Neuronal stem cell (in vitro differentiated cells): ENCODE measurements around the gene HKDC1.

Source experiments
- DNase-seq: peaks from one replicate; pipeline ENCODE4 v3.0.0-alpha.2; 2013; ENCODE audit warnings: low spot score
- H2AFZ ChIP-seq: one replicate; pipeline ENCODE4 v1.6.1; 2013; ENCODE audit warnings: mild to moderate bottlenecking, low read length, inconsistent platforms
- H2AK5ac ChIP-seq: 2 replicates; pipeline ENCODE4 v1.6.1; 2013; ENCODE audit warnings: low read depth, mild to moderate bottlenecking, inconsistent platforms, low read length, moderate library complexity, mixed read lengths
- H2BK120ac ChIP-seq: 2 replicates; pipeline ENCODE4 v1.6.1; 2013; ENCODE audit warnings: low read depth, mild to moderate bottlenecking, inconsistent platforms, low read length, moderate library complexity, mixed read lengths
- H2BK12ac ChIP-seq: one replicate; pipeline ENCODE4 v1.6.1; 2013; ENCODE audit warnings: low read length, inconsistent platforms
- H2BK15ac ChIP-seq: 2 replicates; pipeline ENCODE4 v1.6.1; 2013; ENCODE audit warnings: mild to moderate bottlenecking, low read length, inconsistent platforms, mixed read lengths
- H2BK5ac ChIP-seq: one replicate; pipeline ENCODE4 v1.6.1; 2013; ENCODE audit warnings: inconsistent platforms, mild to moderate bottlenecking, low read length, moderate library complexity
- H3K14ac ChIP-seq: one replicate; pipeline ENCODE4 v1.6.1; 2013; ENCODE audit warnings: low read length, inconsistent platforms
- H3K18ac ChIP-seq: 2 replicates; pipeline ENCODE4 v1.6.1; 2013; ENCODE audit warnings: low read length, inconsistent platforms
- H3K23ac ChIP-seq: 2 replicates; pipeline ENCODE4 v1.6.1; 2013; ENCODE audit warnings: low read depth, mild to moderate bottlenecking, mixed read lengths, low read length, inconsistent platforms; ENCODE audit not compliant: poor library complexity
- H3K27ac ChIP-seq: replicated peaks from 3 replicates; pipeline ENCODE4 v1.5.1; 2013; ENCODE audit warnings: low read length, inconsistent platforms
- H3K27me3 ChIP-seq, 3 experiments: 2 replicates each; pipeline ENCODE4 v1.6.1; 2013; ENCODE audit warnings: low read length in 3 of 3, mild to moderate bottlenecking in 2 of 3, inconsistent platforms in 1 of 3, low read depth in 1 of 3, mixed read lengths in 1 of 3, moderate library complexity in 1 of 3; ENCODE audit not compliant: control insufficient read depth in 3 of 3, insufficient read depth in 3 of 3
- H3K36me3 ChIP-seq, 2 donors: replicated peaks in 1 of 2; 2 replicates each; pipeline ENCODE4 v1.6.1; 2013; ENCODE audit warnings: low read length in 2 of 2; ENCODE audit not compliant: control insufficient read depth in 2 of 2, insufficient read depth in 2 of 2
- H3K4ac ChIP-seq: 2 replicates; pipeline ENCODE4 v1.6.1; 2013; ENCODE audit warnings: inconsistent platforms, mild to moderate bottlenecking, low read length, moderate library complexity
- H3K4me1 ChIP-seq, 2 donors: 1 replicate in 1 of 2; 2 replicates in 1 of 2; pipeline ENCODE4 v1.6.1; 2013; ENCODE audit warnings: low read length in 2 of 2, low read depth in 1 of 2; ENCODE audit not compliant: control insufficient read depth in 2 of 2, insufficient read depth in 1 of 2
- H3K4me2 ChIP-seq: one replicate; pipeline ENCODE4 v1.6.1; 2013; ENCODE audit warnings: mild to moderate bottlenecking, low read length, inconsistent platforms; ENCODE audit not compliant: insufficient read depth, poor library complexity, severe bottlenecking
- H3K4me3 ChIP-seq, 2 donors: 2 replicates each; pipeline ENCODE4 v1.5.1; 2013; ENCODE audit warnings: low read length in 2 of 2, mild to moderate bottlenecking in 2 of 2, inconsistent platforms in 1 of 2, moderate library complexity in 1 of 2
- H3K79me1 ChIP-seq: one replicate; pipeline ENCODE4 v1.6.1; 2013; ENCODE audit warnings: low read depth, mild to moderate bottlenecking, inconsistent platforms, low read length, moderate library complexity
- H3K9ac ChIP-seq: one replicate; pipeline ENCODE4 v1.6.1; 2013; ENCODE audit warnings: mild to moderate bottlenecking, low read depth, low read length, inconsistent platforms; ENCODE audit not compliant: poor library complexity
- H3K9me3 ChIP-seq, 2 donors: replicated peaks in 1 of 2; 2 replicates each; pipeline versions ENCODE3 to v1.6.1; 2013; ENCODE audit warnings: low read length in 2 of 2, mild to moderate bottlenecking in 2 of 2, inconsistent platforms in 1 of 2, low read depth in 1 of 2, mixed read lengths in 1 of 2, moderate library complexity in 1 of 2; ENCODE audit not compliant: control insufficient read depth in 2 of 2, insufficient read depth in 1 of 2
- H4K8ac ChIP-seq: one replicate; pipeline ENCODE4 v1.6.1; 2013; ENCODE audit warnings: low read depth, mild to moderate bottlenecking, inconsistent platforms, low read length, moderate library complexity
- H4K91ac ChIP-seq: one replicate; pipeline ENCODE4 v1.6.1; 2013; ENCODE audit warnings: low read length, low read depth, mild to moderate bottlenecking, inconsistent platforms; ENCODE audit not compliant: poor library complexity
- WGBS, 2 donors: extraction: QIAGEN DNeasy Blood & Tissue Kit; methylation state at CpG; one replicate each; pipeline ENCODE4 v1.1.7; 2013; ENCODE audit warnings: missing lambda C conversion rate in 2 of 2, mixed read lengths in 1 of 2; ENCODE audit not compliant: insufficient read length in 2 of 2, insufficient replicate concordance in 1 of 2; ENCODE audit errors: extremely low coverage in 2 of 2; 5-methylcytosine and 5-hydroxymethylcytosine counted together

Gene HKDC1

GRCh38 chr10:69211524-69211923, 8.6 kb upstream of the HKDC1 start:
- H2BK12ac ChIP-seq, result no peak overlapping the region

GRCh38 chr10:69213591-69214311, 6.4 kb upstream of the HKDC1 start:
- H2BK15ac ChIP-seq, result no peak overlapping the region
- no peak overlapping the region for H2AFZ ChIP-seq
- peaks cover under 1 to 9% of the 10 kb centered on the region in 2 donors for H3K36me3 ChIP-seq
- no peaks in the 10 kb centered on the region for H3K9me3 ChIP-seq
- no peak overlapping the region for H3K27ac ChIP-seq
- no CpG with 5 or more reads among the region's 5 CpGs for WGBS, 2 donors
- no peak overlapping the region for H2BK120ac ChIP-seq
- H4K91ac ChIP-seq, result no peak overlapping the region
- H3K14ac ChIP-seq, result no peak overlapping the region
- no peak for DNase-seq
- no peak overlapping the region for H2BK5ac ChIP-seq
- no peak overlapping the region for H3K4me3 ChIP-seq
- H3K9ac ChIP-seq, result no peak overlapping the region
- H2BK12ac ChIP-seq, result no peak overlapping the region
- H2AK5ac ChIP-seq, result no peak overlapping the region
- H3K79me1 ChIP-seq, result no peaks in the 10 kb centered on the region
- peaks cover 5 to 6% of the 10 kb centered on the region in 2 donors for H3K4me1 ChIP-seq
- no peak overlapping the region for H3K18ac ChIP-seq
- no peak overlapping the region for H4K8ac ChIP-seq
- H3K23ac ChIP-seq, result no peak overlapping the region
- H3K4me2 ChIP-seq, result no peak overlapping the region
- H3K4ac ChIP-seq, result no peak overlapping the region
- H3K27me3 ChIP-seq, result no peaks in the 10 kb centered on the region

More at GRCh38 chr10:69211524-69211923, 8.6 kb upstream of the HKDC1 start:
- H3K4me1 ChIP-seq, result peaks cover 5 to 6% of the 10 kb centered on the region in 2 donors
- no peak overlapping the region for H3K9ac ChIP-seq
- no peak overlapping the region for H3K27ac ChIP-seq
- no peaks in the 10 kb centered on the region for H3K79me1 ChIP-seq
- no peak overlapping the region for H3K4me3 ChIP-seq
- peaks cover 11 to 30% of the 10 kb centered on the region in 2 donors for H3K36me3 ChIP-seq
- no CpG with 5 or more reads among the region's 3 CpGs for WGBS, 2 donors
- no peak overlapping the region for H2BK120ac ChIP-seq
- H3K23ac ChIP-seq, result no peak overlapping the region
- H2BK15ac ChIP-seq, result no peak overlapping the region
- no peak overlapping the region for H4K8ac ChIP-seq
- H2AFZ ChIP-seq, result no peak overlapping the region
- H3K14ac ChIP-seq, result no peak overlapping the region
- no peak overlapping the region for H2BK5ac ChIP-seq
- no peak overlapping the region for H3K4ac ChIP-seq
- no peak overlapping the region for H2AK5ac ChIP-seq
- H3K27me3 ChIP-seq, result no peaks in the 10 kb centered on the region
- no peak overlapping the region for H4K91ac ChIP-seq
- no peak overlapping the region for H3K18ac ChIP-seq
- no peak overlapping the region for H3K4me2 ChIP-seq
- no peaks in the 10 kb centered on the region for H3K9me3 ChIP-seq
- DNase-seq, result no peak

DNA sequence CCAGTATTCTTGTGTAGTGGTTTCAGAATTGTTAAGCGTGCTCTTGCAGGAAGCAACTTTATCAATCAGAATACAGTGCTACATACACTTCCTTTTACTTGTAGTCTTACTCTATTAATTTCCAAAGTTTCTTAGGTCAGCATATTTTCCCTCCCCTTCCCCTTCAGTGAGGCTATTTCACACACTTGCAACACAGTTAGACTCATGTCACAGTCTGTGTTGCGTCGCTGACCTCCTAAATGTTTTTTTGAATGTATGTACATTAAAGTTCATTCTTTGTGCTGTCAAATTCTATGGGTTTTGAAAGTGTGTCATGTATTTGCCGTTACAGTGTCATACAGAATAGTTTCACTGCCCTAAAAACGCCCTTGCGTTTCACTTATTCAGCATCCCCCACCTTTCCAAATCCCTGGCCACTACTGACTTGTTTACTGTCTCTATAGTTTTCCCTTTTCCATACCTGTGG, 5.4 kb upstream of the HKDC1 start:
- Histone ChIP-seq H2AK5ac (no peak overlapping the region), H3K27me3 (no peaks in the 10 kb centered on the region), H3K18ac (no peak overlapping the region), H3K27ac (no peak overlapping the region), H2BK5ac (no peak overlapping the region), H3K79me1 (no peaks in the 10 kb centered on the region), H2BK12ac (no peak overlapping the region), H3K4me1 (peaks cover 5 to 6% of the 10 kb centered on the region in 2 donors), H3K9me3 (no peaks in the 10 kb centered on the region), H2BK15ac (no peak overlapping the region), H3K4me3 (no peak overlapping the region), H2BK120ac (no peak overlapping the region), H3K14ac (no peak overlapping the region), H3K9ac (no peak overlapping the region), H4K8ac (no peak overlapping the region), H4K91ac (no peak overlapping the region), H2AFZ (no peak overlapping the region), H3K4me2 (no peak overlapping the region), H3K36me3 (no peaks in the 10 kb centered on the region), H3K4ac (no peak overlapping the region), H3K23ac (no peak overlapping the region)
- no CpG with 5 or more reads among the region's 6 CpGs for WGBS, 2 donors
- DNase-seq, result no peak

DNA sequence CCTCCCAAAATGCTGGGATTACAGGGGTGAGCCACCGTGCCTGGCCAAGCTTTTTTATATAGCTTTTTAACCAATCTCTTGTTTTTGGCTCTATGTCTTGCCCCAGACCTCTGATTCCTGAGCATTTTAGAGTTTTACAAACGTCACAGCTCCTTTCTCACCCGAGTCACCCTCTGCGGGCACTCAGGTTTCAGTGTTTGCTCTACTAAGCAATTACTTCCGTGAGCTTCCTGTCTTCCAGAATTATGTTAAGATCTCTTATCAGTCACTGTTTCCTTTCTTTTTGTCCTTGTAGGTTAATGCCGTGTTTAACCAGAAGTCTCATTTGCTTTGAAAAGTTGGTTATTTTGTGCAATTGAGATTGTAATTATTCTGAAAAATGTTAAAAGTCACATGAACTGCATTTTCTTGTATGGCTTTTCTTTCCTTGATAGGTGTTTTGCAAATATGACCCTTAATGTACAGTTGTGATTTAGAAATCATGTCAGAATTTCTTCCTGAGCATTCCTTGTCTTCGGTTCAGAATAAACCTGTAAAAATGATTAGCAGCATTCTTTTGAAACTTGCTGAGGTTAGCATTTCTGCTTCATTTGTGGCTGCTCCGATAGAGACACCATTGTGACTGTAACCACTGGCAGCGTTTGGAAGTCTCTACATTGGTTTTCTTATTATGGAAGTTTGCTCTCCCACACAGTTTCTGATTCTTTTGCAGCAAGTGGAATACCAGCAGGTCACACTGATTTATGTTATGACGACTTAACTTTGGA, 4.5 kb upstream of the HKDC1 start:
- no peak overlapping the region for H2AFZ ChIP-seq
- no peak overlapping the region for H2BK12ac ChIP-seq
- no peaks in the 10 kb centered on the region for H3K36me3 ChIP-seq
- H2BK5ac ChIP-seq, result no peak overlapping the region
- no peak overlapping the region for H3K27ac ChIP-seq
- no peak overlapping the region for H3K4ac ChIP-seq
- H3K27me3 ChIP-seq, result no peaks in the 10 kb centered on the region
- H2AK5ac ChIP-seq, result no peak overlapping the region
- no peak overlapping the region for H3K4me2 ChIP-seq
- H4K91ac ChIP-seq, result no peak overlapping the region
- no peaks in the 10 kb centered on the region for H3K79me1 ChIP-seq
- no peak for DNase-seq
- no peak overlapping the region for H3K4me3 ChIP-seq
- H2BK15ac ChIP-seq, result no peak overlapping the region
- no peak overlapping the region for H4K8ac ChIP-seq
- no peaks in the 10 kb centered on the region for H3K9me3 ChIP-seq
- no peak overlapping the region for H3K14ac ChIP-seq
- no peak overlapping the region for H3K9ac ChIP-seq
- H3K4me1 ChIP-seq, result peaks cover 4 to 6% of the 10 kb centered on the region in 2 donors
- no peak overlapping the region for H3K18ac ChIP-seq
- WGBS, 2 donors, result no CpG with 5 or more reads among the region's 10 CpGs
- H3K23ac ChIP-seq, result no peak overlapping the region
- H2BK120ac ChIP-seq, result no peak overlapping the region
